Immature natural killer cell (primary cell): ENCODE results near the gene CDX1. TPM values are rescaled to one million over a fixed set of nuclear protein-coding genes. Genes with fewer than 3 reads are reported as not detected.
A peak's percentile ranks its signal among the peaks of the same experiment; 100 is the strongest.

Experiments used
- DNase-seq, 3 donors: peaks; one replicate each; pipeline ENCODE4 v3.0.0; 2022; ENCODE audit warnings: mixed read lengths in 1 of 3
- H3K27ac Mint-ChIP-seq, 6 donors: one replicate each; pipeline ENCODE4 v1.8.0; 2020; ENCODE audit warnings: mixed read lengths in 6 of 6, mild to moderate bottlenecking in 5 of 6, inconsistent platforms in 4 of 6, moderate library complexity in 3 of 6
- H3K27me3 Mint-ChIP-seq, 3 donors: one replicate each; pipeline ENCODE4 v1.8.0; 2020 to 2021; ENCODE audit warnings: low read depth in 3 of 3, mild to moderate bottlenecking in 3 of 3, mixed read lengths in 3 of 3, moderate library complexity in 3 of 3, inconsistent platforms in 1 of 3
- H3K36me3 Mint-ChIP-seq, 3 donors: one replicate each; pipeline ENCODE4 v1.8.0; 2020; ENCODE audit warnings: mixed read lengths in 3 of 3, inconsistent platforms in 2 of 3, mild to moderate bottlenecking in 2 of 3
- H3K4me1 Mint-ChIP-seq, 2 donors: one replicate each; pipeline ENCODE4 v1.8.0; 2020; ENCODE audit warnings: inconsistent platforms in 2 of 2, mild to moderate bottlenecking in 2 of 2, mixed read lengths in 2 of 2, moderate library complexity in 1 of 2
- H3K4me3 Mint-ChIP-seq, 5 donors: one replicate each; pipeline ENCODE4 v1.8.0; 2020; ENCODE audit warnings: mild to moderate bottlenecking in 5 of 5, mixed read lengths in 5 of 5, inconsistent platforms in 3 of 5, moderate library complexity in 3 of 5
- H3K9me3 Mint-ChIP-seq, 6 donors: one replicate each; pipeline ENCODE4 v1.8.0; 2020; ENCODE audit warnings: mild to moderate bottlenecking in 6 of 6, mixed read lengths in 6 of 6, inconsistent platforms in 4 of 6, moderate library complexity in 3 of 6
- polyA plus RNA-seq, 3 donors: library from polyadenylated mRNA; unstranded; fragments of 300-500 nt; fragmentation: Illumina TruSeq; gene quantifications; one replicate each; pipeline ENCODE4 v1.2.3, GENCODE V29; 2021

Gene CDX1
- polyA plus RNA-seq: not detected

DNA sequence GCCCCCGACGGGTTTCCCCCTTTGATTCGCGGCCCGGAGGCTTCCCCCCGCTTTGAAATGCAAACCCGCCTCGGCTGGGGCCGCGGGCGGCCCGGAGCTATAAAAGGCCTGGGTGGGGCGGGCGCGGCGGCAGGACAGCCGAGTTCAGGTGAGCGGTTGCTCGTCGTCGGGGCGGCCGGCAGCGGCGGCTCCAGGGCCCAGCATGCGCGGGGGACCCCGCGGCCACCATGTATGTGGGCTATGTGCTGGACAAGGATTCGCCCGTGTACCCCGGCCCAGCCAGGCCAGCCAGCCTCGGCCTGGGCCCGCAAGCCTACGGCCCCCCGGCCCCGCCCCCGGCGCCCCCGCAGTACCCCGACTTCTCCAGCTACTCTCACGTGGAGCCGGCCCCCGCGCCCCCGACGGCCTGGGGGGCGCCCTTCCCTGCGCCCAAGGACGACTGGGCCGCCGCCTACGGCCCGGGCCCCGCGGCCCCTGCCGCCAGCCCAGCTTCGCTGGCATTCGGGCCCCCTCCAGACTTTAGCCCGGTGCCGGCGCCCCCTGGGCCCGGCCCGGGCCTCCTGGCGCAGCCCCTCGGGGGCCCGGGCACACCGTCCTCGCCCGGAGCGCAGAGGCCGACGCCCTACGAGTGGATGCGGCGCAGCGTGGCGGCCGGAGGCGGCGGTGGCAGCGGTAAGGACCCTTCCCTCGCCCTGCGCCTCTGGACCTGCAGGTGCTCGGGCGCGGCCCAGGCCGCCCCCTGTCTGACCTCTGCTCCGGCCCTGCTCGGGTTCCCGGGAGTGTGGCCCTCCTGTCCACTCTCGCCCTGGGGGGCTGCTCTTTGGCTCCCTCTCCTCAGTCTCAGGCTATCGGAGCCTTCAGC, at the start of gene CDX1:
Gene CDX1 (plus strand): TSS at position 129 of the 862 bp plus-strand sequence. CDS start 99 bp downstream, at position 228.
- peak within 1 kb of the TSS in 1 of 5 donors; percentile 53 for H3K4me3 Mint-ChIP-seq

DNA sequence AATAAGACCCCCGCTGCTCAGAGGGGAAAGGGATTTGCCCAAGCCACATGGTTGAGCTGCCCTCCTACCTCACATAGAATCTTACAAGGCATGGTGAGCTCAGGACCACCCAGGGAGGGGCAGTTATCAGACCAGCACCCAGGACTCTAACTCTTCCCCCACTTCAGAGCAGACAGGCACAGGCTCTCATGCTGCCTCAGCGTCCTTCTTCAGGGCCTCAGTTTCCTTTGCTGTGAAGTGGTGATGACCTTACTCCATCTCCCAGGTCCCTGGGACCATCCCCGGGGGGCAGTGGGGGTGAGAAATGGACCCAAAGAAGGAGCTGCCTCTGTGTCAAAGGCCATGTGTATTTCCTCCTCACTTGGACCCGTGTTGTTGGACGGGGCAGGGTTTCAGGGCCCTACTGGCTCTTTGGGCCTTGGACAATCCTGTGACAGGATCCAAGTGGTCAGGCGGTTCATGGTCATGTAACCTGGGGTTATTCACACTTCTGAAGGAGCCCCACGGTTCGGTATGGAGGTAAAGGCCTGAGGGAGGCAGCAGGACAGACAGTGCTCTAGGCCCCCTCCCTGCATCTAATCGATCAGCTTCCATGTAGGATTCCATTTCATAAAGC, 48.5 kb upstream of the CDX1 start:
- no peaks in the 10 kb centered on the region for H3K9me3 Mint-ChIP-seq
- no peak overlapping the region for H3K4me3 Mint-ChIP-seq
- peaks cover 0 to 8% (median 6%) of the 10 kb centered on the region in 3 donors for H3K36me3 Mint-ChIP-seq
- no peak overlapping the region for H3K27ac Mint-ChIP-seq
- no peak for DNase-seq
- H3K4me1 Mint-ChIP-seq: peaks cover 0 to 4% of the 10 kb centered on the region in 2 donors
- peaks cover 0 to 2% (median 1%) of the 10 kb centered on the region in 3 donors for H3K27me3 Mint-ChIP-seq

More for the DNA sequence above, at the start of gene CDX1:
- Mint-ChIP-seq H3K27me3 (peaks cover 14 to 22% (median 15%) of the 10 kb centered on the region in 3 donors), H3K36me3 (peaks cover 0 to 6% (median 0%) of the 10 kb centered on the region in 3 donors), H3K27ac (no peak within 1 kb of the TSS), H3K4me1 (no peaks in the 10 kb centered on the region), H3K9me3 (no peaks in the 10 kb centered on the region)
- no peak for DNase-seq

DNA sequence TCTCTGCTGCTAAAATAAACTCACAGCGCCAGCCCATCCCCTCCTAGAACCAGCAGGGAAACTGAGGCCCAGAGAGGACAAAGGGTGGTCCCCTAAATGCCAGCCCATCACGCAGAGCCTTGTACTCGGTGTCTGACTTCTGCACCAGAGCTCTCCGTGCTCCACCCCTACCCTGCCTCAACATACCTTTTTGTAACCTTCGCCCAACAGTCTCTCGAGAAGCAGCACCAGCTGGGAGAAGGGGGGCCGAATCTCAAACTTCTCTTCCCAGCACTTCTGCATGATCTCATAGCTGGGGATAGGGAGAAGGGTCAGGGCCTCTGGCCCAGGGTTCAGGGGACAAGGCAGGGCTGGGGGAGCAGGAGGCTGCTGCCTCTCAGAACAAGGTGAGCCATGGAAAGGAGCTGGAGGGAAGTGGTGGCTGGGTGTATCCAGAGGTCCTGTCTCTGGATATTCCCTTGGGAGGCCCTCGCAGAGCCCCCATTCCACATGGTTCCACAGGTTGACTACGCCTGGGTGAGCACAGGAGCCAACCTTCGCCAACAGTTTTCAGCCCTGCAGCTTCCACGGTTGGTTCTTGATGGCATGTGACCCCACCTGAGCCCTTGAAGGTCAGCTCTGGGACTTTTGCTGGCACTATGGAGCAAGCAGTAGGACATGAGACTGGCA, 47.9 kb upstream of the CDX1 start:
- H3K27ac Mint-ChIP-seq: no peak overlapping the region
- no peak for DNase-seq
- H3K4me1 Mint-ChIP-seq: no peaks in the 10 kb centered on the region
- no peak overlapping the region for H3K4me3 Mint-ChIP-seq
- H3K36me3 Mint-ChIP-seq: peaks cover 0 to 8% (median 6%) of the 10 kb centered on the region in 3 donors
- no peaks in the 10 kb centered on the region for H3K9me3 Mint-ChIP-seq
- H3K27me3 Mint-ChIP-seq: peaks cover 0 to 2% (median 1%) of the 10 kb centered on the region in 3 donors

- Mint-ChIP-seq H3K36me3 (peaks cover 0 to 8% (median 6%) of the 10 kb centered on the region in 3 donors), H3K9me3 (no peaks in the 10 kb centered on the region), H3K4me3 (no peak overlapping the region), H3K27ac (peak overlapping the region in 1 of 6 donors; percentile 46), H3K27me3 (peaks cover 0 to 2% (median 1%) of the 10 kb centered on the region in 3 donors), H3K4me1 (no peaks in the 10 kb centered on the region)
- DNase-seq: no peak
Measured at GRCh38 chr5:150119421-150120061, 47.0 kb upstream of the CDX1 start.

GRCh38 chr5:150120062-150120441, 46.5 kb upstream of the CDX1 start:
- Mint-ChIP-seq H3K9me3 (no peaks in the 10 kb centered on the region), H3K27ac (no peak overlapping the region), H3K27me3 (peaks cover 0 to 3% (median 2%) of the 10 kb centered on the region in 3 donors), H3K36me3 (peaks cover 0 to 12% (median 6%) of the 10 kb centered on the region in 3 donors), H3K4me1 (no peaks in the 10 kb centered on the region), H3K4me3 (no peak overlapping the region)
- DNase-seq: no peak

GRCh38 chr5:150120617-150121447, 45.7 kb upstream of the CDX1 start:
- Mint-ChIP-seq H3K9me3 (no peaks in the 10 kb centered on the region), H3K27ac (no peak overlapping the region), H3K4me3 (no peak overlapping the region), H3K36me3 (peaks cover 0 to 13% (median 6%) of the 10 kb centered on the region in 3 donors), H3K4me1 (no peaks in the 10 kb centered on the region), H3K27me3 (peaks cover 0 to 2% (median 1%) of the 10 kb centered on the region in 3 donors)
- no peak for DNase-seq

DNA sequence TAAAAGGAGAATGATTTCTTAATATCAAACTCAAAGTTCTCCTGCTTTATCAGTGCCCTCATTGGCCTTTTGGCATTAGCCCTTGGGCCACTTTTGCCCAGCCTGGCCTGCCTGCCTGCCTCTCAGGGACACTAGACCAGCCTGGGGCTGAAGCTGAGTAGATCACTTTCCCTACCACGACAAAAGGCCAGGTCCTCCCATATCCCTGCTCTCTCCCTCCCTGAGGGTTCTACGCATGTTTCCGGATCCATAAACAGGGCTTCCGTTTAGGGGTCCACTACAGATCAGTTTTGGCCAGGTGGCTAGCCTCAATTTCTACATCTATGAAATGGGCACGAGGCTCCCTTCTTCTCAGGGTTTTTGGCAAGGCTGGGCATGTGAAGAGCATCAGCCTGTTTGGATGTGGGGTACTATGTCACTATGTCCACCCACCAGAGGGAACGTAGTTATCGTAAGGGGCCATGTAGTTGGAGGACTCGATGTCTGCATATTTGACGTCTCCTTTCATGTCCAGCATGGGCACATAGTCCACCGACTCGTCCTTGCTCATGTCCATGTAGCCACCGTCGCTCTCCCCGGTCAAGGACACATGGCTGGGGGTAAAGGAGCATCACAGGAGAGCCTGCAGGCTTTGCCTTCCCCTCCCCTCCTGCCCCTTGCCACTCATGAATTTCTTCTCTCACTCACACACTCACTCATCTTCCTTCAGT, 45.0 kb upstream of the CDX1 start:
- H3K27ac Mint-ChIP-seq: no peak overlapping the region
- DNase-seq: no peak
- H3K4me3 Mint-ChIP-seq: no peak overlapping the region
- H3K4me1 Mint-ChIP-seq: no peaks in the 10 kb centered on the region
- no peaks in the 10 kb centered on the region for H3K9me3 Mint-ChIP-seq
- H3K36me3 Mint-ChIP-seq: peaks cover 0 to 16% (median 6%) of the 10 kb centered on the region in 3 donors
- H3K27me3 Mint-ChIP-seq: peaks cover 1 to 2% (median 1%) of the 10 kb centered on the region in 3 donors

DNA sequence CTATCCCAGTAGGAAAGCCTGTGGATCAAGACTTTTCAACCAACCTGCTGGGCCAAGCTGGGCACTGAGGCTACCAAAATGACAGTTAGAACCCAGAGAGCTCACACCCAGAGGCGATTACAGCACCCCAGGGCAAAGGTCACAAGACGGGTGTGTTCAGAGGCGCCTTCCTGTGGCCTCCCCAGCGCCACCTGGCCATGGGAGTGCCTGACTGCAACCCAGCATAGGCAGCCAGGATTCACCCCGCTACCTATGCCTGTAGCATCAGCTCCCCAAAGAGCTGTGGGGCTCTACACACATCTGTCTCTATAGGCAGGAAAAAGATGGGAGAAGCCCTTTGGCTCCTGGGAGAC, 44.4 kb upstream of the CDX1 start:
- no peak overlapping the region for H3K4me3 Mint-ChIP-seq

DNA sequence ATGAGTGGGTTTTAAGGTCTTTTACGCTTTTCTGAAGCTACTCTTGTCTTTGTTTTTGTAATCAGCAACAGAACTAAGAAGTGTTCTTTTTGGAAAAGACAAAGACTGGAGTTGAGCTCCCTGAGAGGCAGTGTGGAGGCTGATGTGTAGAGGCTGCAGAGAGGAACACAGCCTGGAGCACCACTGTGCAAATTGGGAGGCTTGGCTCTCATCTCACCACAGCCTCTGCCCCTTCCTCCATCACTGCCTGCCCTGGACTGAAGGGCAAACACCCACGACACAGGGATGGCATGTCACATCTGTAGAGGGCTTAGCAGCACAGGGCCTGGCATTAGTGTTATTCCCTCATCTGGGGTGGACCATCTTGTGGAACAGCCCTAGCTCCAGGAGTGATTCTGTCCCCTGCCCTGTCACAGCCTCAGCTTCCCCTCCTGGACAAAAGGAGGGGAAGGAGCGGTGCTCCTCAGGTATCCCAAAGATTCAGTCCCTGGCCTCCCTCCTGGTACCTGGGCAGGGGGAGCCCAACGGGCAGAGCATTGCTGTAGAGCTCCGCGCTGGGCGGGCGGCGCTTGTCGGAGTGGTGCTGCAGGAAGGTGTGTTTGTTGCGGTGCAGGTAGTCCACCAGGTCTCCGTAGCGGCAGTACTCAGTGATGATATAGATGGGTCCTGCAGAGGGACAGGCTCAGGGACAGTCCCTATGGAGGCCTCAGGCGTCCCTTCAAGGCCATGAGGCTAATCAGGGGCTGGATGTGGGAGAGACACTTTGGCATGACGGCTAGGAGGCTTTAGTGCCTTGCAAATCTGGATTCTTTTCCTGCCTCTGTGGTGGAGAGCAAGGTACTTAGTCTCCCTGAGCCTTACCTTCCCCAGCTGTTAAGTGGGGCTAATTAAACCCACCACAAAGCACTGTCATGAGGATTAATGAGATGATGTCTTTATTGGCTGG, 43.8 kb upstream of the CDX1 start:
- H3K27me3 Mint-ChIP-seq: peaks cover 0 to 1% (median 1%) of the 10 kb centered on the region in 3 donors
- H3K4me3 Mint-ChIP-seq: no peak overlapping the region
- no peak overlapping the region for H3K27ac Mint-ChIP-seq
- no peak for DNase-seq
- no peaks in the 10 kb centered on the region for H3K4me1 Mint-ChIP-seq
- no peaks in the 10 kb centered on the region for H3K9me3 Mint-ChIP-seq
- peaks cover 0 to 17% (median 6%) of the 10 kb centered on the region in 3 donors for H3K36me3 Mint-ChIP-seq

More for the DNA sequence above, 44.4 kb upstream of the CDX1 start:
- H3K36me3 Mint-ChIP-seq: peaks cover 0 to 16% (median 6%) of the 10 kb centered on the region in 3 donors
- no peak overlapping the region for H3K27ac Mint-ChIP-seq
- H3K27me3 Mint-ChIP-seq: peaks cover 1 to 2% (median 1%) of the 10 kb centered on the region in 3 donors
- no peaks in the 10 kb centered on the region for H3K9me3 Mint-ChIP-seq
- H3K4me1 Mint-ChIP-seq: no peaks in the 10 kb centered on the region
- DNase-seq: peak in 1 of 3 donors; percentile 9

DNA sequence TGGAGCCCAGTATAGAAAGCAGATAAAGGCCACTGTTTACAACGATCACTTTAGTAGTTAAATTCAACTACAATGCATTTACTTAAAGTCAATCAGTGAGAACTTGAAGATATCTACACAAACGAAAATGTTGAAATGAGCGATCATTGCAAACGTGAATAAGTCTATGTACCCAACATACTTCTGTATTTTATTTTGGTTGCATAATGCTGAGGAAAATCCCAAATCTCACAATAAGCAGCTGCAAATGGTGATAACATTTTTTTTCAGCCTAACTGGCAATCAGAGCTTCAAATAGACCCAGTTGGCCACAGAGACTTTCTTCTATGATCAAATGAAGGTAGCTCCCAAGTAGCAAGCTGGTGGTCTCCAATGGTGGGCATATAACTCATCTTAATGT, 43.0 kb upstream of the CDX1 start:
- Mint-ChIP-seq H3K36me3 (peaks cover 0 to 22% (median 9%) of the 10 kb centered on the region in 3 donors), H3K9me3 (no peaks in the 10 kb centered on the region), H3K27ac (no peak overlapping the region), H3K4me3 (no peak overlapping the region), H3K4me1 (no peaks in the 10 kb centered on the region), H3K27me3 (peaks cover 0 to 1% (median 1%) of the 10 kb centered on the region in 3 donors)
- DNase-seq: no peak

DNA sequence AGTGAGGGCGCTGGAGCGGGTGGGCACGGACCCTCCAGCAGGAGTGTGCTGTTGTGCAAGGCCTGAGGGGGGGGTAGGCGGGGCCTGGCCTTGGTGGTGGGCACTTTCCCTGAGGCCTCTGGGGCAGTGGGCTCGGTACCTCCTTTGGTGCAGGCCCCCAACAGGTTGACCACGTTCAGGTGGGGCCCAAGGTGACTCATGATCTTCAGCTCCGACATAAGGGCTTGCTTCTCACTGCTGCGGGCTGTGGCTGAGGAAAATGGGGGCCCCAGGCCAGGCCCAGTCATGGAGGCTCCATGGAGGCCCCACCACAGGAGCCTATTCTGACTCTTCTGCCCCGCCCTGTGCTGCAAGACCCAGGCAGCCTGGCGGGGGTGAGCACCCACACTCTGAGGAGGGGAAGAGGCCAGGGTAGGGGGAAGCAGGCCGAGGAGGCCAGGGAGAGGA, 42.4 kb upstream of the CDX1 start:
- Mint-ChIP-seq H3K36me3 (peaks cover 0 to 25% (median 12%) of the 10 kb centered on the region in 3 donors), H3K9me3 (no peaks in the 10 kb centered on the region), H3K4me3 (no peak overlapping the region), H3K4me1 (no peaks in the 10 kb centered on the region), H3K27me3 (peaks cover 0 to 1% (median 1%) of the 10 kb centered on the region in 3 donors), H3K27ac (no peak overlapping the region)
- no peak for DNase-seq
